Measurements from ENCODE around the gene COA8.

GRCh38 chr14:103547941-103548462, 14.8 kb upstream of the COA8 start:
- no peak for TF ChIP-seq POLR2AphosphoS5 (IDR thresholded peaks at IDR 0.05; ENCODE audit: low read depth, low read length)
- no peak for TF ChIP-seq JUND (IDR thresholded peaks at IDR 0.05)
- TF ChIP-seq RAD21 (IDR thresholded peaks at IDR 0.05; ENCODE audit: low read length): no peak
- TF ChIP-seq ELF1 (IDR thresholded peaks at IDR 0.05): no peak
- no peak for TF ChIP-seq TCF12 (IDR thresholded peaks at IDR 0.05)
- no peak for TF ChIP-seq RFX5 (IDR thresholded peaks at IDR 0.05; ENCODE audit: low read length)
- TF ChIP-seq CTCF (IDR thresholded peaks at IDR 0.05): no peak
